Measurements from ENCODE around the gene NYNRIN.

NYNRIN gene

GRCh38 chr14:24417832-24418491 lies 19.2 kb downstream of the NYNRIN start:
- Histone ChIP-seq H3K9me2 (ENCODE audit: low read depth, low read length) (no peaks in the 10 kb centered on the region), H3K36me3 (ENCODE audit: insufficient read depth, low read length) (no peaks in the 10 kb centered on the region), H3K9me3 (ENCODE audit: low read length) (no peaks in the 10 kb centered on the region), H3K4me3 (ENCODE audit: low read depth, low read length, poor library complexity, severe bottlenecking) (no peak overlapping the region), H2AFZ (ENCODE audit: low read length) (no peak overlapping the region), H4K20me1 (ENCODE audit: insufficient read depth, low read length) (no peaks in the 10 kb centered on the region), H3K79me2 (ENCODE audit: insufficient read depth, low read length) (no peaks in the 10 kb centered on the region), H3K27me3 (ENCODE audit: insufficient read depth, low read length) (0 out of 2 replicates have a peak, but pooled peaks cover 6% of the 10 kb centered on the region), H3K9ac (ENCODE audit: low read length) (no peak overlapping the region), H3K27ac (ENCODE audit: low read depth, low read length, poor library complexity, severe bottlenecking) (no peak overlapping the region), H3K4me2 (ENCODE audit: low read length) (no peak overlapping the region), H3F3A (ENCODE audit: insufficient read depth, low read length) (no peaks in the 10 kb centered on the region), H3K4me1 (ENCODE audit: insufficient read depth, low read length, severe bottlenecking) (peaks cover 7% of the 10 kb centered on the region)
- TF ChIP-seq CTCF (IDR thresholded peaks at IDR 0.05; ENCODE audit: low read length) (no peak), EZH2 (IDR thresholded peaks at IDR 0.05; ENCODE audit: borderline replicate concordance, low read length) (no peak)

GRCh38 chr14:24418492-24418873 lies 19.7 kb downstream of the NYNRIN start:
- H3K9me3 ChIP-seq (ENCODE audit: low read length), result no peaks in the 10 kb centered on the region
- H3K9me2 ChIP-seq (ENCODE audit: low read depth, low read length), result no peaks in the 10 kb centered on the region
- H3K36me3 ChIP-seq (ENCODE audit: insufficient read depth, low read length), result no peaks in the 10 kb centered on the region
- 0 out of 2 replicates have a peak, but pooled peaks cover 6% of the 10 kb centered on the region for H3K27me3 ChIP-seq (ENCODE audit: insufficient read depth, low read length)
- H3K4me3 ChIP-seq (ENCODE audit: low read depth, low read length, poor library complexity, severe bottlenecking), result no peak overlapping the region
- no peak overlapping the region for H3K4me2 ChIP-seq (ENCODE audit: low read length)
- no peaks in the 10 kb centered on the region for H3K79me2 ChIP-seq (ENCODE audit: insufficient read depth, low read length)
- no peak for TF ChIP-seq CTCF (IDR thresholded peaks at IDR 0.05; ENCODE audit: low read length)
- no peak for TF ChIP-seq EZH2 (IDR thresholded peaks at IDR 0.05; ENCODE audit: borderline replicate concordance, low read length)
- no peaks in the 10 kb centered on the region for H4K20me1 ChIP-seq (ENCODE audit: insufficient read depth, low read length)
- H3F3A ChIP-seq (ENCODE audit: insufficient read depth, low read length), result no peaks in the 10 kb centered on the region
- no peak overlapping the region for H3K9ac ChIP-seq (ENCODE audit: low read length)
- H3K27ac ChIP-seq (ENCODE audit: low read depth, low read length, poor library complexity, severe bottlenecking), result no peak overlapping the region
- H3K4me1 ChIP-seq (ENCODE audit: insufficient read depth, low read length, severe bottlenecking), result peaks cover 12% of the 10 kb centered on the region
- H2AFZ ChIP-seq (ENCODE audit: low read length), result no peak overlapping the region

- Histone ChIP-seq H3K27ac (ENCODE audit: low read depth, low read length, poor library complexity, severe bottlenecking) (no peak overlapping the region), H3K9me3 (ENCODE audit: low read length) (no peaks in the 10 kb centered on the region), H3K36me3 (ENCODE audit: insufficient read depth, low read length) (no peaks in the 10 kb centered on the region), H3K9ac (ENCODE audit: low read length) (no peak overlapping the region), H2AFZ (ENCODE audit: low read length) (no peak overlapping the region), H3K79me2 (ENCODE audit: insufficient read depth, low read length) (no peaks in the 10 kb centered on the region), H3K9me2 (ENCODE audit: low read depth, low read length) (no peaks in the 10 kb centered on the region), H3F3A (ENCODE audit: insufficient read depth, low read length) (no peaks in the 10 kb centered on the region), H3K4me3 (ENCODE audit: low read depth, low read length, poor library complexity, severe bottlenecking) (no peak overlapping the region), H3K27me3 (ENCODE audit: insufficient read depth, low read length) (no peaks in the 10 kb centered on the region), H4K20me1 (ENCODE audit: insufficient read depth, low read length) (no peaks in the 10 kb centered on the region), H3K4me2 (ENCODE audit: low read length) (no peak overlapping the region), H3K4me1 (ENCODE audit: insufficient read depth, low read length, severe bottlenecking) (peaks cover 33% of the 10 kb centered on the region)
- TF ChIP-seq EZH2 (IDR thresholded peaks at IDR 0.05; ENCODE audit: borderline replicate concordance, low read length), result no peak
- TF ChIP-seq CTCF (IDR thresholded peaks at IDR 0.05; ENCODE audit: low read length), result no peak
Measured at GRCh38 chr14:24422261-24422660, 23.5 kb downstream of the NYNRIN start.
